HepG2 (cell line): ENCODE data around the gene LPO. TPM values are rescaled to one million over a fixed set of nuclear protein-coding genes. Genes with fewer than 3 reads are reported as not detected.

Source experiments
- BORCS8-MEF2B ChIP-seq: sonication (generic); formaldehyde crosslinking; IDR thresholded peaks from 2 replicates; pipeline ENCODE4 v1.8.0; 2022; ENCODE audit warnings: mild to moderate bottlenecking, missing genetic modification reagents
- BRD4 ChIP-seq: sonication (generic); formaldehyde crosslinking; IDR thresholded peaks from 2 replicates; pipeline ENCODE4 v1.4.0; 2020; ENCODE audit warnings: missing genetic modification reagents
- CBX2 ChIP-seq, 2 experiments: fragments of 200-600 bp in 1 of 2; sonication (generic); formaldehyde crosslinking in 1 of 2; IDR thresholded peaks; 2 replicates each; pipeline versions ENCODE4 v1.7.0 to v1.8.1; 2018 to 2022; ENCODE audit warnings: low read depth in 2 of 2, low read length in 1 of 2, mild to moderate bottlenecking in 1 of 2, missing genetic modification reagents in 1 of 2
- CEBPZ ChIP-seq: IDR thresholded peaks from 2 replicates; pipeline ENCODE4 v1.6.1; 2012; ENCODE audit warnings: low read length, improper control_type of control experiment
- ETV6 ChIP-seq: sonication (generic); formaldehyde crosslinking; conservative IDR thresholded peaks from 2 replicates; pipeline ENCODE4 v1.4.0; 2020; ENCODE audit warnings: missing genetic modification reagents
- HCFC1 ChIP-seq: fragments of 150-350 bp; IDR thresholded peaks from 2 replicates; pipeline ENCODE4 v1.6.1; 2014; ENCODE audit warnings: low read depth, low read length
- HOMEZ ChIP-seq: IDR thresholded peaks from 2 replicates; pipeline ENCODE4 v1.6.1; 2016; ENCODE audit warnings: low read depth
- HOXA3 ChIP-seq: sonication (generic); formaldehyde crosslinking; IDR thresholded peaks from 2 replicates; pipeline ENCODE4 v1.5.0; 2020; ENCODE audit warnings: missing genetic modification reagents
- MED1 ChIP-seq: sonication (generic); formaldehyde crosslinking; IDR thresholded peaks from 2 replicates; pipeline ENCODE4 v1.4.0; 2020; ENCODE audit warnings: missing genetic modification reagents
- RCOR2 ChIP-seq: IDR thresholded peaks from 2 replicates; pipeline ENCODE4 v1.6.1; 2016; ENCODE audit warnings: missing biosample characterization, missing genetic modification reagents
- SRSF9 ChIP-seq: fragments of 200-400 bp; formaldehyde crosslinking; IDR thresholded peaks from 2 replicates; pipeline ENCODE4 v1.6.1; 2018; ENCODE audit warnings: borderline replicate concordance, mild to moderate bottlenecking, low read depth, low read length; ENCODE audit not compliant: insufficient read depth, poor library complexity, severe bottlenecking
- STAG1 ChIP-seq: sonication (generic); formaldehyde crosslinking; IDR thresholded peaks from 2 replicates; pipeline ENCODE4 v1.4.0; 2020; ENCODE audit warnings: missing genetic modification reagents
- THYN1 ChIP-seq: sonication (generic); formaldehyde crosslinking; IDR thresholded peaks from 2 replicates; pipeline ENCODE4 v1.8.1; 2023; ENCODE audit warnings: low read depth, mild to moderate bottlenecking, moderate library complexity, missing genetic modification reagents, borderline replicate concordance
- ZNF230 ChIP-seq: sonication (generic); formaldehyde crosslinking; IDR thresholded peaks from 2 replicates; pipeline ENCODE4 v1.4.0; 2020; ENCODE audit warnings: mild to moderate bottlenecking, missing genetic modification reagents
- ZNF501 ChIP-seq: sonication (generic); formaldehyde crosslinking; IDR thresholded peaks from 2 replicates; pipeline ENCODE4 v1.5.1; 2020; ENCODE audit warnings: mild to moderate bottlenecking, moderate library complexity, missing genetic modification reagents
- ZNF768 ChIP-seq: sonication (generic); formaldehyde crosslinking; IDR thresholded peaks from 2 replicates; pipeline ENCODE4 v1.4.0; 2020; ENCODE audit warnings: missing genetic modification reagents
- polyA plus RNA-seq, 8 experiments: library from polyadenylated mRNA; depleted of rRNA in 3 of 8; stranded (reverse) in 7 of 8; unstranded in 1 of 8; fragments of >200 nt; fragmentation: Illumina TruSeq in 4 of 8; extraction: Trizol in 4 of 8; gene quantifications; 2 replicates each; pipeline versions ENCODE4 v1.2.1 to v1.2.3, GENCODE V29; 2011 to 2016; ENCODE audit warnings: low read depth in 4 of 8, missing spikeins in 1 of 8, mixed read lengths in 1 of 8; ENCODE audit not compliant: insufficient read depth in 1 of 8
- total RNA-seq, 5 experiments: library from RNA; depleted of rRNA; stranded (reverse); fragments of >200 nt; fragmentation: Illumina TruSeq; extraction: Trizol; gene quantifications; 2 replicates each; pipeline ENCODE4 v1.2.3, GENCODE V29; 2016; ENCODE audit warnings: low read depth in 1 of 5
- TF ChIP-seq, protein P1 (sequence below): sonication (generic); formaldehyde crosslinking; IDR thresholded peaks from 2 replicates; pipeline ENCODE4 v1.5.0; 2020; ENCODE audit warnings: mild to moderate bottlenecking, missing genetic modification reagents, borderline replicate concordance
- TF ChIP-seq, protein P2 (sequence below): sonication (generic); formaldehyde crosslinking; conservative IDR thresholded peaks from 2 replicates; pipeline ENCODE4 v1.4.0; 2020; ENCODE audit warnings: missing genetic modification reagents

The LPO gene
- total and polyA plus RNA-seq, 2 of the 13 experiments (the other 11 are each of a cell fraction or from before 2014, with no cell fraction given), result not detected

DNA sequence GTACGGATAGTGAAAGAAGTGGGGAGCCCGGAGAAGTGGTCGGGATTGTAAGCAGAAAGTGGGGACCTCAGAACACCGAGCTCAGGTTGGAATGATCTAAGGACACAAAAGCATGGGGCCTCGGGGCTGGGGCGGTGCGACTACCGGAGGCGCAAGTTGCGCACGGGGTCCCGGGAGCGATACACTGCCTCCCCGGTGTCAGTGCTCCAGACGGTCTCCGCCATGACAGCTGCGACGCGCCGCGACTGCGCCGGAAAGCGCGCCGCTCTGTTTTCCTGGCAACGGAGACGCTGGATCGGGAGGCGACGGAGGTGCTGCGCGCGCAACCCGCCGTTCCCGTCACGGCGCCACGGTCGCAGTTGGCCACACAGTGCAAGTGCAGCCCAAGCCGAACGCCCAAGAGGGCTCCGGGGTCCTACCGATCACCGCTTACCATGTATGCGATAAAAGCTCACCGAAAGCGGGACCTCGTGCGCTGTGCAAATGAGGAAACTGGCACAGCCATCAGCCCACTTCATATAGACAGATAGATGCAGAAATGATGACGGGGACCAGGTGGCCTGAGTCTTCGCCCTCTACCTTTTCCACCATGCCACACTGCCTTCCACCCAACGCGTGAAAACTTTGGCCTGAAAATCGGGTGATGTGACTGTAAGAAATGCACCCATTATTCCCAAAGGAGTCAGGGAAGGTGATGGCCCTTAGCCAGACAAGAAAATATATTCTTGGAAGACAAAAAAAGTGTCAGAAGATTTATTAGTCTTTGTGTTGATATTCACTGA lies 19.2 kb upstream of the LPO start, which contains the start of gene MKS1 (continued):
- TF ChIP-seq, protein P1, sequence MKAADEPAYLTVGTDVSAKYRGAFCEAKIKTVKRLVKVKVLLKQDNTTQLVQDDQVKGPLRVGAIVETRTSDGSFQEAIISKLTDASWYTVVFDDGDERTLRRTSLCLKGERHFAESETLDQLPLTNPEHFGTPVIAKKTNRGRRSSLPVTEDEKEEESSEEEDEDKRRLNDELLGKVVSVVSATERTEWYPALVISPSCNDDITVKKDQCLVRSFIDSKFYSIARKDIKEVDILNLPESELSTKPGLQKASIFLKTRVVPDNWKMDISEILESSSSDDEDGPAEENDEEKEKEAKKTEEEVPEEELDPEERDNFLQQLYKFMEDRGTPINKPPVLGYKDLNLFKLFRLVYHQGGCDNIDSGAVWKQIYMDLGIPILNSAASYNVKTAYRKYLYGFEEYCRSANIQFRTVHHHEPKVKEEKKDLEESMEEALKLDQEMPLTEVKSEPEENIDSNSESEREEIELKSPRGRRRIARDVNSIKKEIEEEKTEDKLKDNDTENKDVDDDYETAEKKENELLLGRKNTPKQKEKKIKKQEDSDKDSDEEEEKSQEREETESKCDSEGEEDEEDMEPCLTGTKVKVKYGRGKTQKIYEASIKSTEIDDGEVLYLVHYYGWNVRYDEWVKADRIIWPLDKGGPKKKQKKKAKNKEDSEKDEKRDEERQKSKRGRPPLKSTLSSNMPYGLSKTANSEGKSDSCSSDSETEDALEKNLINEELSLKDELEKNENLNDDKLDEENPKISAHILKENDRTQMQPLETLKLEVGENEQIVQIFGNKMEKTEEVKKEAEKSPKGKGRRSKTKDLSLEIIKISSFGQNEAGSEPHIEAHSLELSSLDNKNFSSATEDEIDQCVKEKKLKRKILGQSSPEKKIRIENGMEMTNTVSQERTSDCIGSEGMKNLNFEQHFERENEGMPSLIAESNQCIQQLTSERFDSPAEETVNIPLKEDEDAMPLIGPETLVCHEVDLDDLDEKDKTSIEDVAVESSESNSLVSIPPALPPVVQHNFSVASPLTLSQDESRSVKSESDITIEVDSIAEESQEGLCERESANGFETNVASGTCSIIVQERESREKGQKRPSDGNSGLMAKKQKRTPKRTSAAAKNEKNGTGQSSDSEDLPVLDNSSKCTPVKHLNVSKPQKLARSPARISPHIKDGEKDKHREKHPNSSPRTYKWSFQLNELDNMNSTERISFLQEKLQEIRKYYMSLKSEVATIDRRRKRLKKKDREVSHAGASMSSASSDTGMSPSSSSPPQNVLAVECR (CRISPR knock-in tag), result peak; percentile 99
- TF ChIP-seq ETV6 (CRISPR knock-in tag) (peak; percentile 40; the same call in 1 of the 2 replicates), BRD4 (peak; percentile 95), MED1 (CRISPR knock-in tag) (peak; percentile 77), CEBPZ (no peak), HOXA3 (CRISPR knock-in tag) (peak; percentile 97), HOMEZ (CRISPR knock-in tag) (peak; percentile 91), ZNF768 (peak; percentile 75), HCFC1 (peak; percentile 61), RCOR2 (no peak), THYN1 (CRISPR knock-in tag) (no peak), SRSF9 (no peak), CBX2 (IDR thresholded peaks at IDR 0.05; ENCODE audit: low read depth, low read length) (no peak), CBX2 (CRISPR knock-in tag; IDR thresholded peaks at IDR 0.05; ENCODE audit: low read depth) (peak; percentile 83; the same call in 1 of the 2 replicates), ZNF230 (CRISPR knock-in tag) (peak; percentile 80; the same call in 1 of the 2 replicates), ZNF501 (peak; percentile 93), STAG1 (peak; percentile 26; the same call in 1 of the 2 replicates), BORCS8-MEF2B (peak; percentile 90; the same call in 1 of the 2 replicates)
- TF ChIP-seq, protein P2, sequence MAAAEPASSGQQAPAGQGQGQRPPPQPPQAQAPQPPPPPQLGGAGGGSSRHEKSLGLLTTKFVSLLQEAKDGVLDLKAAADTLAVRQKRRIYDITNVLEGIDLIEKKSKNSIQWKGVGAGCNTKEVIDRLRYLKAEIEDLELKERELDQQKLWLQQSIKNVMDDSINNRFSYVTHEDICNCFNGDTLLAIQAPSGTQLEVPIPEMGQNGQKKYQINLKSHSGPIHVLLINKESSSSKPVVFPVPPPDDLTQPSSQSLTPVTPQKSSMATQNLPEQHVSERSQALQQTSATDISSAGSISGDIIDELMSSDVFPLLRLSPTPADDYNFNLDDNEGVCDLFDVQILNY, result no peak
